HepG2 (cell line): ENCODE results near the gene GNG3. TPM values are rescaled to one million over a fixed set of nuclear protein-coding genes. Genes with fewer than 3 reads are reported as not detected.

Experiments
- ATF6 ChIP-seq: sonication (generic); formaldehyde crosslinking; conservative IDR thresholded peaks from 2 replicates; pipeline ENCODE4 v1.4.0; 2020; ENCODE audit warnings: missing genetic modification reagents
- BCL6 ChIP-seq: IDR thresholded peaks from 2 replicates; pipeline ENCODE4 v1.6.1; 2016; ENCODE audit warnings: missing genetic modification reagents, missing compliant biosample characterization
- KDM6A ChIP-seq: IDR thresholded peaks from 2 replicates; pipeline ENCODE4 v1.6.1; 2016; ENCODE audit warnings: low read depth
- MAX ChIP-seq: IDR thresholded peaks from 2 replicates; pipeline ENCODE4 v1.6.1; 2012; ENCODE audit warnings: inconsistent platforms
- RFXANK ChIP-seq: IDR thresholded peaks from 2 replicates; pipeline ENCODE4 v1.6.1; 2016
- SIX1 ChIP-seq: sonication (generic); formaldehyde crosslinking; IDR thresholded peaks from 2 replicates; pipeline ENCODE4 v1.4.0; 2020; ENCODE audit warnings: missing genetic modification reagents, borderline replicate concordance
- SMYD3 ChIP-seq: sonication (generic); formaldehyde crosslinking; IDR thresholded peaks from 2 replicates; pipeline ENCODE4 v1.8.1; 2023; ENCODE audit warnings: mild to moderate bottlenecking, missing genetic modification reagents
- SNAI1 ChIP-seq: sonication (generic); formaldehyde crosslinking; IDR thresholded peaks from 2 replicates; pipeline ENCODE4 v1.5.0; 2020; ENCODE audit warnings: mild to moderate bottlenecking, missing genetic modification reagents, borderline replicate concordance
- SP140L ChIP-seq: sonication (generic); formaldehyde crosslinking; IDR thresholded peaks from 2 replicates; pipeline ENCODE4 v1.4.0; 2020; ENCODE audit warnings: missing genetic modification reagents, borderline replicate concordance
- SRSF9 ChIP-seq: fragments of 200-400 bp; formaldehyde crosslinking; IDR thresholded peaks from 2 replicates; pipeline ENCODE4 v1.6.1; 2018; ENCODE audit warnings: borderline replicate concordance, mild to moderate bottlenecking, low read depth, low read length; ENCODE audit not compliant: insufficient read depth, poor library complexity, severe bottlenecking
- TRIM24 ChIP-seq: sonication (generic); formaldehyde crosslinking; IDR thresholded peaks from 2 replicates; pipeline ENCODE4 v1.8.0; 2022; ENCODE audit warnings: mild to moderate bottlenecking, missing genetic modification reagents
- YEATS4 ChIP-seq: sonication (generic); formaldehyde crosslinking; IDR thresholded peaks from 2 replicates; pipeline ENCODE4 v1.4.0; 2020; ENCODE audit warnings: missing genetic modification reagents, borderline replicate concordance
- ZBTB10 ChIP-seq: sonication (generic); formaldehyde crosslinking; IDR thresholded peaks from 2 replicates; pipeline ENCODE4 v1.4.0; 2020; ENCODE audit warnings: missing genetic modification reagents, borderline replicate concordance
- ZHX2 ChIP-seq, 2 experiments: sonication (generic) in 1 of 2; formaldehyde crosslinking in 1 of 2; IDR thresholded peaks; 2 replicates each; pipeline versions ENCODE4 v1.6.1 to v1.9.0; 2014 to 2022; ENCODE audit warnings: antibody characterized with exemption in 1 of 2, borderline replicate concordance in 1 of 2, inconsistent platforms in 1 of 2, low read depth in 1 of 2, missing genetic modification reagents in 1 of 2
- ZNF557 ChIP-seq: sonication (generic); formaldehyde crosslinking; IDR thresholded peaks from 2 replicates; pipeline ENCODE4 v1.4.0; 2020; ENCODE audit warnings: missing genetic modification reagents
- ZNF564 ChIP-seq: sonication (generic); formaldehyde crosslinking; IDR thresholded peaks from 2 replicates; pipeline ENCODE4 v1.8.1; 2023; ENCODE audit warnings: mild to moderate bottlenecking, missing genetic modification reagents
- ZNF740 ChIP-seq: sonication (generic); formaldehyde crosslinking; IDR thresholded peaks from 2 replicates; pipeline ENCODE4 v1.4.0; 2020; ENCODE audit warnings: missing genetic modification reagents
- ZNF792 ChIP-seq: IDR thresholded peaks from 2 replicates; pipeline ENCODE4 v1.6.1; 2016
- polyA plus RNA-seq, 8 experiments: library from polyadenylated mRNA; depleted of rRNA in 3 of 8; stranded (reverse) in 7 of 8; unstranded in 1 of 8; fragments of >200 nt; fragmentation: Illumina TruSeq in 4 of 8; extraction: Trizol in 4 of 8; gene quantifications; 2 replicates each; pipeline versions ENCODE4 v1.2.1 to v1.2.3, GENCODE V29; 2011 to 2016; ENCODE audit warnings: low read depth in 4 of 8, missing spikeins in 1 of 8, mixed read lengths in 1 of 8; ENCODE audit not compliant: insufficient read depth in 1 of 8
- total RNA-seq, 5 experiments: library from RNA; depleted of rRNA; stranded (reverse); fragments of >200 nt; fragmentation: Illumina TruSeq; extraction: Trizol; gene quantifications; 2 replicates each; pipeline ENCODE4 v1.2.3, GENCODE V29; 2016; ENCODE audit warnings: low read depth in 1 of 5

The GNG3 gene
- total and polyA plus RNA-seq, 2 of the 13 experiments (the other 11 are each of a cell fraction or from before 2014, with no cell fraction given), result not detected

- TF ChIP-seq ZHX2 (IDR thresholded peaks at IDR 0.05; ENCODE audit: low read depth) (no peak), ZHX2 (CRISPR knock-in tag; IDR thresholded peaks at IDR 0.05; ENCODE audit: borderline replicate concordance) (peak; percentile 83; the same call in 1 of the 2 replicates), ATF6 (CRISPR knock-in tag) (no peak), ZNF564 (CRISPR knock-in tag) (peak; percentile 92), TRIM24 (CRISPR knock-in tag) (no peak), SIX1 (CRISPR knock-in tag) (no peak), SRSF9 (no peak), ZNF557 (CRISPR knock-in tag) (peak; percentile 63; the same call in 1 of the 2 replicates), YEATS4 (peak; percentile 98), KDM6A (CRISPR knock-in tag) (no peak; the same call in 1 of the 2 replicates), RFXANK (CRISPR knock-in tag) (no peak), ZNF792 (CRISPR knock-in tag) (peak; percentile 80), MAX (peak; percentile 97), SNAI1 (no peak), BCL6 (CRISPR knock-in tag) (no peak), ZNF740 (CRISPR knock-in tag) (peak; percentile 57; the same call in 1 of the 2 replicates), SP140L (CRISPR knock-in tag) (no peak), SMYD3 (CRISPR knock-in tag) (peak; percentile 57; the same call in 1 of the 2 replicates), ZBTB10 (CRISPR knock-in tag) (peak; percentile 77; the same call in 1 of the 2 replicates)
Observed at GRCh38 chr11:62727165-62727871, 19.8 kb downstream of the GNG3 start, which contains the start of gene HNRNPUL2 (continued).
